Astrocyte (in vitro differentiated cells and primary cell): ENCODE measurements around the gene ST6GALNAC3.

Source experiments
- EZH2 ChIP-seq: IDR thresholded peaks from 2 replicates; pipeline ENCODE4 v1.6.1; 2012; ENCODE audit warnings: mild to moderate bottlenecking, low read length, inconsistent platforms; ENCODE audit not compliant: insufficient read depth
- TF ChIP-seq, protein P1 (sequence below): IDR thresholded peaks from 2 replicates; pipeline ENCODE4 v1.5.1; 2011; ENCODE audit warnings: low read depth, mild to moderate bottlenecking, inconsistent platforms, low read length, moderate library complexity; ENCODE audit not compliant: insufficient read depth

DNA sequence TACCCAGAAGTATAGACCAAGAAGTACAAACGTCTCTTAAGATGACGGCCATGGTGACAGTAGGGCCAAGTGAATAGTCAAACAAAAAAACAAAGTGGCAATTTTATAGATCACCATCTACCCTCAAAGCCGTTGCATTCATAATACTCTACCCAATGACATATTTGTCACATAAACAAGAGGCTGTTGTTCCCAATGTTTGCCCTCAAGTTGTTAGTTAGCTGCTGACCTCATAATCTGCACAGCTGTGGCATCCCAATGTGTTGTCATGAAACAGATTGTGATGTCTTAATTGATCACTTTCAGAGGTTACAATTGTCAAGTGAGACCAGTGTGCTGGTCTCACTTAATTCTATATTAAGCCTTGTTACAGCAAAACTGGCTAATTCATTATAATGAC, 333.8 kb downstream of the ST6GALNAC3 start:
- TF ChIP-seq, protein P1, sequence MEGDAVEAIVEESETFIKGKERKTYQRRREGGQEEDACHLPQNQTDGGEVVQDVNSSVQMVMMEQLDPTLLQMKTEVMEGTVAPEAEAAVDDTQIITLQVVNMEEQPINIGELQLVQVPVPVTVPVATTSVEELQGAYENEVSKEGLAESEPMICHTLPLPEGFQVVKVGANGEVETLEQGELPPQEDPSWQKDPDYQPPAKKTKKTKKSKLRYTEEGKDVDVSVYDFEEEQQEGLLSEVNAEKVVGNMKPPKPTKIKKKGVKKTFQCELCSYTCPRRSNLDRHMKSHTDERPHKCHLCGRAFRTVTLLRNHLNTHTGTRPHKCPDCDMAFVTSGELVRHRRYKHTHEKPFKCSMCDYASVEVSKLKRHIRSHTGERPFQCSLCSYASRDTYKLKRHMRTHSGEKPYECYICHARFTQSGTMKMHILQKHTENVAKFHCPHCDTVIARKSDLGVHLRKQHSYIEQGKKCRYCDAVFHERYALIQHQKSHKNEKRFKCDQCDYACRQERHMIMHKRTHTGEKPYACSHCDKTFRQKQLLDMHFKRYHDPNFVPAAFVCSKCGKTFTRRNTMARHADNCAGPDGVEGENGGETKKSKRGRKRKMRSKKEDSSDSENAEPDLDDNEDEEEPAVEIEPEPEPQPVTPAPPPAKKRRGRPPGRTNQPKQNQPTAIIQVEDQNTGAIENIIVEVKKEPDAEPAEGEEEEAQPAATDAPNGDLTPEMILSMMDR, result no peak
- TF ChIP-seq EZH2, result no peak
